Measurements from ENCODE around the gene LRRC72.

DNA sequence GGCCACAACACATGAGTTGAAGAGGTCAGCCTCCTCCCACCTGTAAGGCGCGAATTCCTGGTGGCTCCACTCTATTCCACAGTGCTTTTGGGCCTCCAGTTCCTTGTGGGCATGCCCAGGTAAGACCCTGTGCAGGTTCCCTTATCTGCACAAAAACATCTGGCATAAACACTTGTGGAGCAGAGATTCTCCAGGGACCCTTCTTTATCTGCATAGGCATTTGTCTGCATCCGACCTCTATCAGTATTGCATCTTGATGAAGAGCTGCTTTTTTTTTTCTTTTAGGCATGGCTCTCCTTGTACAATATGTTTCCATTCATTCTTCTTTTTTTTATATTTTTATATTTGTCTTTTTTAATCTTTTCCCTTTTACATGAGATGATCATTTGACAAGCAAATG, 60.5 kb downstream of the LRRC72 start:
- no peak for TF ChIP-seq BRCA1 (IDR thresholded peaks at IDR 0.05)
- no peak for TF ChIP-seq BRCA1 (CRISPR knock-in tag; IDR thresholded peaks at IDR 0.05)
- no peak for TF ChIP-seq SMC3 (conservative IDR thresholded peaks at IDR 0.05; ENCODE audit: insufficient read depth, low read depth, low read length)
- TF ChIP-seq NFE2L1 (tag; IDR thresholded peaks at IDR 0.05; ENCODE audit: borderline replicate concordance, low read depth): no peak
- TF ChIP-seq PCBP2 (IDR thresholded peaks at IDR 0.05; ENCODE audit: low read depth, low read length, poor library complexity, severe bottlenecking): no peak
